ENCODE results near the gene TBC1D8. TPM values are rescaled to one million over a fixed set of nuclear protein-coding genes. Genes with fewer than 3 reads are reported as not detected.
A peak's percentile ranks its signal among the peaks of the same experiment; 100 is the strongest.

Gene TBC1D8
- total and polyA plus RNA-seq, 2 of the 8 experiments (the other 6 are each of a cell fraction or from before 2014, with no cell fraction given), result 20.8 to 21.8 TPM

DNA sequence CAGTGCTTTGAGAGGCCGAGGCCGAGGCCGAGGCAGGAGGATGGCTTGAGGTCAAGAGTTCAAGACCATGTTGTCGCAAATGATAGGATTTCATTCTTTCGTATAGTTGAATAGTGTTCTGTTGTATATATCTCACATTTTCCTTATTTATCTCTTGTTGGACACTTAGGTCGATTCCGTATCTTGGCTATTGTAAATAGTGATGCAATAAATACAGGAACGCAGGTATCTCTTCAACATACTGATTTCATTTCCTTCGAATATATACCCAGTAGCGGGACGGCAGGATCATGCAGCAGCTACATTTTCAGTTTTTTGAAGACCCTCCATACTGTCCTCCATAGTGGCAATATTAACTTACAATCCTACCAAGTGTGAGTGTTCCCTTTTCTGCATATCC lies 4.1 kb downstream of the TBC1D8 start:
- peaks cover 5 to 18% (median 14%) of the 10 kb centered on the region in 4 experiments for H3K4me1 ChIP-seq (replicated peaks in 1 of 4; ENCODE audit: control insufficient read depth in 3 of 4, insufficient read depth in 4 of 4, low read length in 3 of 4)
- H2BK15ac ChIP-seq (ENCODE audit: low read length), result no peak overlapping the region
- no peak overlapping the region for H3K23ac ChIP-seq (ENCODE audit: insufficient read length)
- ChIA-PET POLR2A (ENCODE audit: partially characterized antibody) (interaction anchor here (0.7 to 16.5 kb wide), 3 partner anchors 11 to 141 kb away, joined by 3 to 151 read pairs (median 3); partner anchors contain the start of gene RPL31), CTCF (ENCODE audit: partially characterized antibody) (interaction anchor here (0.7 to 1.9 kb wide), 3 partner anchors 84 to 111 kb away, joined by 3 to 9 read pairs (median 6); no protein-coding TSS in a partner anchor)
- no peak overlapping the region for H2AFZ ChIP-seq (ENCODE audit: low read length)
- H2BK12ac ChIP-seq (ENCODE audit: low read depth, low read length), result no peak overlapping the region
- FAIRE-seq (no peak), DNase-seq (ENCODE audit: low read depth in 1 of 2, low spot score in 2 of 2) (no peak)
- peaks cover 0 to 77% of the 10 kb centered on the region in 2 experiments; a peak in 2 of 4 replicates for H3K79me2 ChIP-seq (ENCODE audit: control insufficient read depth in 1 of 2, insufficient read depth in 2 of 2, low read length in 2 of 2)
- H3K4me2 ChIP-seq (ENCODE audit: insufficient read depth in 1 of 2, low read depth in 2 of 2, low read length in 2 of 2), result no peak overlapping the region
- H4K5ac ChIP-seq (ENCODE audit: insufficient read length, low read depth, low read length), result no peak overlapping the region
- H3K27ac ChIP-seq (ENCODE audit: low read depth, low read length), result no peak overlapping the region
- H3K23me2 ChIP-seq (ENCODE audit: low read depth, low read length), result peaks cover 15% of the 10 kb centered on the region
- no peak overlapping the region for H2BK20ac ChIP-seq (ENCODE audit: low read length)
- peaks cover 0 to 8% (median 2%) of the 10 kb centered on the region in 4 experiments; a peak in 4 of 7 replicates for H3K27me3 ChIP-seq (replicated peaks in 1 of 4; ENCODE audit: control insufficient read depth in 3 of 4, extremely low read depth in 1 of 4, insufficient read depth in 3 of 4, low read length in 3 of 4)
- H3K79me1 ChIP-seq (ENCODE audit: low read depth, low read length), result peaks cover 6% of the 10 kb centered on the region; the same call in 1 of the 2 replicates
- no peaks in the 10 kb centered on the region for H3K9me3 ChIP-seq (ENCODE audit: insufficient read depth in 2 of 2, low read depth in 1 of 2, low read length in 1 of 2)
- 94% methylated on average over 11 of the region's 11 CpGs; no CpG with 5 or more reads in 1 of the 2 experiments for WGBS, 2 experiments (ENCODE audit: extremely low coverage in 1 of 2, insufficient coverage in 1 of 2, insufficient read length in 1 of 2, insufficient replicate concordance in 2 of 2, low coverage in 1 of 2, low lambda C conversion rate in 2 of 2, missing lambda C conversion rate in 1 of 2)
- no peak overlapping the region for H2BK120ac ChIP-seq (replicated peaks; ENCODE audit: low read depth, low read length)
- no peak overlapping the region for H3K14ac ChIP-seq (ENCODE audit: insufficient read length)
- H3K18ac ChIP-seq (ENCODE audit: extremely low read depth, low read length), result no peak overlapping the region
- no peak overlapping the region for H3K4ac ChIP-seq (replicated peaks; ENCODE audit: insufficient read length, low read depth, low read length)
- no peak overlapping the region for H3K4me3 ChIP-seq (ENCODE audit: extremely low read depth in 1 of 4, insufficient read depth in 2 of 4, low read depth in 3 of 4, low read length in 4 of 4)
- no peaks in the 10 kb centered on the region for H3K36me3 ChIP-seq (ENCODE audit: control insufficient read depth in 2 of 4, insufficient read depth in 4 of 4, low read length in 3 of 4)
- H4K8ac ChIP-seq (ENCODE audit: extremely low read depth, insufficient read depth, low read length), result no peak overlapping the region
- 0 out of 2 replicates have a peak overlapping the region, but pooled peaks have one; percentile 14 for H2AK5ac ChIP-seq (ENCODE audit: low read depth, low read length)
- H2BK5ac ChIP-seq (ENCODE audit: low read depth, low read length), result no peak overlapping the region
- H4K20me1 ChIP-seq (replicated peaks in 1 of 2; ENCODE audit: control insufficient read depth in 1 of 2, insufficient read depth in 2 of 2, low read length in 2 of 2), result peaks cover 0 to 2% of the 10 kb centered on the region in 2 experiments
- H3K9ac ChIP-seq (replicated peaks in 1 of 4; ENCODE audit: extremely low read depth in 1 of 4, low read depth in 3 of 4, low read length in 3 of 4), result no peak overlapping the region
- H4K91ac ChIP-seq (replicated peaks; ENCODE audit: insufficient read length, low read length), result no peak overlapping the region
- no peak overlapping the region for H3K56ac ChIP-seq (replicated peaks; ENCODE audit: insufficient read length, low read depth, low read length)
- TF ChIP-seq POU5F1 (IDR thresholded peaks at IDR 0.05; ENCODE audit: low read depth, low read length) (no peak), NANOG (IDR thresholded peaks at IDR 0.05; ENCODE audit: insufficient read depth, low read depth, low read length, poor library complexity, severe bottlenecking) (no peak), TCF12 (IDR thresholded peaks at IDR 0.05; ENCODE audit: low read depth, low read length) (no peak), CBX5 (IDR thresholded peaks at IDR 0.05; ENCODE audit: low read depth, low read length) (no peak), POLR2AphosphoS5 (IDR thresholded peaks at IDR 0.05; ENCODE audit: low read depth, low read length) (no peak)
